Measurements from ENCODE around the gene CRYBA2. TPM values are rescaled to one million over a fixed set of nuclear protein-coding genes. Genes with fewer than 3 reads are reported as not detected.

CRYBA2 gene
- total RNA-seq, 4 donors from 2014 or later: 2.4 to 14.2 (median 9.4) TPM; not detected in 1

- TF ChIP-seq, protein P1, sequence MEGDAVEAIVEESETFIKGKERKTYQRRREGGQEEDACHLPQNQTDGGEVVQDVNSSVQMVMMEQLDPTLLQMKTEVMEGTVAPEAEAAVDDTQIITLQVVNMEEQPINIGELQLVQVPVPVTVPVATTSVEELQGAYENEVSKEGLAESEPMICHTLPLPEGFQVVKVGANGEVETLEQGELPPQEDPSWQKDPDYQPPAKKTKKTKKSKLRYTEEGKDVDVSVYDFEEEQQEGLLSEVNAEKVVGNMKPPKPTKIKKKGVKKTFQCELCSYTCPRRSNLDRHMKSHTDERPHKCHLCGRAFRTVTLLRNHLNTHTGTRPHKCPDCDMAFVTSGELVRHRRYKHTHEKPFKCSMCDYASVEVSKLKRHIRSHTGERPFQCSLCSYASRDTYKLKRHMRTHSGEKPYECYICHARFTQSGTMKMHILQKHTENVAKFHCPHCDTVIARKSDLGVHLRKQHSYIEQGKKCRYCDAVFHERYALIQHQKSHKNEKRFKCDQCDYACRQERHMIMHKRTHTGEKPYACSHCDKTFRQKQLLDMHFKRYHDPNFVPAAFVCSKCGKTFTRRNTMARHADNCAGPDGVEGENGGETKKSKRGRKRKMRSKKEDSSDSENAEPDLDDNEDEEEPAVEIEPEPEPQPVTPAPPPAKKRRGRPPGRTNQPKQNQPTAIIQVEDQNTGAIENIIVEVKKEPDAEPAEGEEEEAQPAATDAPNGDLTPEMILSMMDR (IDR thresholded peaks at IDR 0.05): no peak
- TF ChIP-seq POLR2A (IDR thresholded peaks at IDR 0.05): no peak
- DNase-seq: peak in 1 of 3 donors; percentile 52
These were observed 44.7 kb upstream of the CRYBA2 start for GRCh38 chr2:219037783-219038499.

GRCh38 chr2:219035942-219036341, 42.7 kb upstream of the CRYBA2 start:
- H3K9me3 ChIP-seq: no peaks in the 10 kb centered on the region
- H3K4me3 ChIP-seq: no peak overlapping the region
- no peaks in the 10 kb centered on the region for H3K36me3 ChIP-seq
- no peaks in the 10 kb centered on the region for H3K4me1 ChIP-seq
- no peak for DNase-seq
- TF ChIP-seq POLR2A (IDR thresholded peaks at IDR 0.05): no peak
- TF ChIP-seq, protein P1 (IDR thresholded peaks at IDR 0.05): no peak
- H3K27ac ChIP-seq: no peak overlapping the region
- no peaks in the 10 kb centered on the region for H3K27me3 ChIP-seq

More at GRCh38 chr2:219037783-219038499, 44.7 kb upstream of the CRYBA2 start:
- Histone ChIP-seq H3K4me1 (no peaks in the 10 kb centered on the region), H3K27ac (no peak overlapping the region), H3K27me3 (no peaks in the 10 kb centered on the region), H3K4me3 (no peak overlapping the region), H3K36me3 (no peaks in the 10 kb centered on the region), H3K9me3 (no peaks in the 10 kb centered on the region)

GRCh38 chr2:219034823-219035222, 41.6 kb upstream of the CRYBA2 start:
- Histone ChIP-seq H3K9me3 (no peaks in the 10 kb centered on the region), H3K36me3 (no peaks in the 10 kb centered on the region), H3K4me1 (no peaks in the 10 kb centered on the region), H3K27ac (no peak overlapping the region), H3K4me3 (no peak overlapping the region), H3K27me3 (no peaks in the 10 kb centered on the region)
- no peak for TF ChIP-seq POLR2A (IDR thresholded peaks at IDR 0.05)
- TF ChIP-seq, protein P1 (IDR thresholded peaks at IDR 0.05): peak in 1 of 6 experiments; percentile 6
- no peak for DNase-seq

- no peak for TF ChIP-seq POLR2A (IDR thresholded peaks at IDR 0.05)
- TF ChIP-seq, protein P1 (IDR thresholded peaks at IDR 0.05): no peak
- H3K4me3 ChIP-seq: no peak overlapping the region
- no peaks in the 10 kb centered on the region for H3K27me3 ChIP-seq
- H3K9me3 ChIP-seq: no peaks in the 10 kb centered on the region
- no peaks in the 10 kb centered on the region for H3K4me1 ChIP-seq
- H3K36me3 ChIP-seq: no peaks in the 10 kb centered on the region
- DNase-seq: peak in 1 of 3 donors; percentile 29
- no peak overlapping the region for H3K27ac ChIP-seq
These were observed 39.0 kb upstream of the CRYBA2 start for GRCh38 chr2:219032051-219032745.

DNA sequence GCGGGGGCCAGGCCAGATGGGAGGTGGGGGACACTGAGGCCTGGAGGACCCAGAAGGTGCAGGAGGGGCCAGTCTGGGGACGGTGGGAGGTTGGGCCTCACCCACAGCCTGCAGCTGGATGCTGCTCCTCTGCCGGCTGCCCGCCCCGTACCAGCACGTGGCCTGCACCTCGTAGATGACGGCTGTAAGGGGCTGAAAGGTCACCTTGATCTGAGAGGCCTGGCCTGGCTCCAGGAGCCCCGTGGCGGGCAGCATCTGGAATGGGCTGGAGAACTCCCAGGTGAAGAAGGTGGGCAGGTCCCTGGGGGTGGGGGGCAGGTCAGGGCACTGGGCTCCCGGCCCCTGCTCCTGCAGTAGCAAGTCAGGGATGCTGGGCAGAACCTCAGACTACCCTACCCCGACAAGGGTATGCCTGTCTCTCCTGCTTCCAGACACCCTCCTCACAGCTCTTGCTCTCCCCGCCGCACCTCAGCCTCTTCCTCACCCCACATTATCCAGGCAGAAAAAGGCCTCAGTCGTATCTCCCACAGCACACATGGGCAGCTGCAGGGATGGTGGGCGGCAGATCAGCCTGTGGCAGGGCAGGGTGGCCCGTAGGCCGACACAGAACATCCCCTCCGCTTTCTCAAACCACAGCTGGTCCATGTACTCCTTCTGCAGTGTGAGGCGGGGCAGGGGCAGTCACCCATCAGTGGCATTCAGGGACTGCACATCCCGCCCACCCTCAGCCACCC, 38.0 kb upstream of the CRYBA2 start:
- no peaks in the 10 kb centered on the region for H3K27me3 ChIP-seq
- no peak overlapping the region for H3K4me3 ChIP-seq
- H3K36me3 ChIP-seq: no peaks in the 10 kb centered on the region
- TF ChIP-seq, protein P1 (IDR thresholded peaks at IDR 0.05): no peak
- TF ChIP-seq POLR2A (IDR thresholded peaks at IDR 0.05): no peak
- H3K9me3 ChIP-seq: no peaks in the 10 kb centered on the region
- no peak overlapping the region for H3K27ac ChIP-seq
- H3K4me1 ChIP-seq: no peaks in the 10 kb centered on the region
- no peak for DNase-seq
